MM.1S (cell line): ENCODE data around the gene PROK2.

Experiments used
- DNase-seq: peaks from one replicate; pipeline ENCODE4 v3.0.0-alpha.2; 2015
- H2AFZ ChIP-seq: fragments of 300-600 bp; sonication (generic); 2 replicates; pipeline ENCODE4 v1.6.0; 2016; ENCODE audit warnings: antibody characterized with exemption, low read length
- H3F3A ChIP-seq: fragments of 300-600 bp; sonication (generic); 2 replicates; pipeline ENCODE4 v1.6.1; 2016; ENCODE audit warnings: mild to moderate bottlenecking, antibody characterized with exemption, low read length, moderate library complexity, mixed read lengths; ENCODE audit not compliant: insufficient read depth
- H3K27ac ChIP-seq: fragments of 300-600 bp; sonication (generic); 2 replicates; pipeline ENCODE4 v1.5.1; 2016; ENCODE audit warnings: mild to moderate bottlenecking, low read length
- H3K27me3 ChIP-seq: fragments of 300-600 bp; sonication (generic); replicated peaks from 2 replicates; pipeline ENCODE4 v1.6.0; 2016; ENCODE audit warnings: low read length; ENCODE audit not compliant: insufficient read depth
- H3K36me3 ChIP-seq: fragments of 300-600 bp; sonication (generic); replicated peaks from 2 replicates; pipeline ENCODE4 v1.6.1; 2016; ENCODE audit warnings: mild to moderate bottlenecking, low read length, mixed read lengths; ENCODE audit not compliant: insufficient read depth
- H3K4me1 ChIP-seq: fragments of 300-600 bp; sonication (generic); 2 replicates; pipeline ENCODE4 v1.6.1; 2016; ENCODE audit warnings: low read length, mixed read lengths
- H3K4me2 ChIP-seq: fragments of 300-600 bp; sonication (generic); 2 replicates; pipeline ENCODE4 v1.6.0; 2016; ENCODE audit warnings: low read depth, low read length
- H3K4me3 ChIP-seq: fragments of 300-600 bp; sonication (generic); 2 replicates; pipeline ENCODE4 v1.5.1; 2016; ENCODE audit warnings: low read length, mixed read lengths
- H3K79me2 ChIP-seq: fragments of 300-600 bp; sonication (generic); 2 replicates; pipeline ENCODE4 v1.6.1; 2016; ENCODE audit warnings: mixed run types, low read length, mixed read lengths
- H3K9ac ChIP-seq: fragments of 300-600 bp; sonication (generic); 2 replicates; pipeline ENCODE4 v1.6.1; 2016; ENCODE audit warnings: low read length, mixed read lengths
- H3K9me2 ChIP-seq: fragments of 300-600 bp; sonication (generic); replicated peaks from 2 replicates; pipeline ENCODE4 v1.6.1; 2016; ENCODE audit warnings: mild to moderate bottlenecking, low read length, mixed read lengths; ENCODE audit not compliant: insufficient read depth
- H3K9me3 ChIP-seq: fragments of 300-600 bp; sonication (generic); replicated peaks from 2 replicates; pipeline ENCODE4 v1.6.1; 2016; ENCODE audit warnings: mild to moderate bottlenecking, low read length, mixed read lengths; ENCODE audit not compliant: insufficient read depth
- H4K20me1 ChIP-seq: fragments of 300-600 bp; sonication (generic); 2 replicates; pipeline ENCODE4 v1.6.1; 2016; ENCODE audit warnings: mild to moderate bottlenecking, low read length, moderate library complexity, mixed read lengths; ENCODE audit not compliant: insufficient read depth
- CTCF ChIP-seq: fragments of 300-600 bp; sonication (generic); IDR thresholded peaks from 2 replicates; pipeline ENCODE4 v1.5.1; 2016; ENCODE audit warnings: antibody characterized with exemption, low read length, mixed read lengths
- EZH2 ChIP-seq: fragments of 300-600 bp; sonication (generic); optimal IDR thresholded peaks from 2 replicates; pipeline ENCODE3; 2017; ENCODE audit warnings: low read depth, mild to moderate bottlenecking, antibody characterized with exemption, low read length, mixed read lengths
- EZH2phosphoT487 ChIP-seq: fragments of 300-600 bp; sonication (generic); IDR thresholded peaks from 2 replicates; pipeline ENCODE4 v1.6.1; 2018; ENCODE audit warnings: antibody characterized with exemption, low read length

Gene PROK2

DNA sequence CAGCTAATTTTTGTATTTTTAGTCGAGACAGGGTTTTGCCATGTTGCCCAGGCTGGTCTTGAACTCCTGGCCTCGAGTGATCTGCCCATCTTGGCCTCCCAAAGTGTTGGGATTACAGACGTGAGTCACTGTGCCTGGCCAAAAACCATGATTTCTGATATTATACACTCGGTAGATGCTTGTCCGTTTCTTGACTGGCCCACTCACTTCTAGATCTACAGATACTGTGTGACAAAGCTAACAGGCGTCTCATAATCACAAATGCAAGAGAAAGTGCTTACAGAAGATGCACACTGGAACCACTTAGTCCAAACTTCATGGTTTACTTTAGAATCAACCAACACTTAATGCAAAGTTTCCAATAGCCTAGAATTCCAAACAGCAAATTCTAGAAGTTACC is 8.4 kb downstream of the PROK2 start:
- Histone ChIP-seq H4K20me1 (no peaks in the 10 kb centered on the region), H2AFZ (no peak overlapping the region), H3K9ac (no peak overlapping the region), H3K79me2 (no peaks in the 10 kb centered on the region), H3K36me3 (no peaks in the 10 kb centered on the region), H3K4me2 (no peak overlapping the region), H3K9me2 (no peaks in the 10 kb centered on the region), H3K27ac (no peak overlapping the region), H3K9me3 (no peaks in the 10 kb centered on the region), H3K4me1 (no peaks in the 10 kb centered on the region), H3K27me3 (no peaks in the 10 kb centered on the region), H3K4me3 (no peak overlapping the region), H3F3A (no peaks in the 10 kb centered on the region)
- DNase-seq, result no peak
- TF ChIP-seq EZH2, result no peak
- TF ChIP-seq EZH2phosphoT487, result no peak
- TF ChIP-seq CTCF, result no peak

GRCh38 chr3:71771884-71772283 is 13.1 kb downstream of the PROK2 start:
- H3F3A ChIP-seq, result no peaks in the 10 kb centered on the region
- no peak overlapping the region for H3K9ac ChIP-seq
- no peaks in the 10 kb centered on the region for H3K79me2 ChIP-seq
- H3K27ac ChIP-seq, result no peak overlapping the region
- TF ChIP-seq CTCF, result no peak
- no peak for TF ChIP-seq EZH2phosphoT487
- no peak for TF ChIP-seq EZH2
- H3K4me2 ChIP-seq, result no peak overlapping the region
- H3K36me3 ChIP-seq, result no peaks in the 10 kb centered on the region
- no peaks in the 10 kb centered on the region for H3K4me1 ChIP-seq
- no peak overlapping the region for H2AFZ ChIP-seq
- H3K27me3 ChIP-seq, result no peaks in the 10 kb centered on the region
- no peaks in the 10 kb centered on the region for H4K20me1 ChIP-seq
- no peak overlapping the region for H3K4me3 ChIP-seq
- no peaks in the 10 kb centered on the region for H3K9me2 ChIP-seq
- no peaks in the 10 kb centered on the region for H3K9me3 ChIP-seq
- DNase-seq, result no peak

DNA sequence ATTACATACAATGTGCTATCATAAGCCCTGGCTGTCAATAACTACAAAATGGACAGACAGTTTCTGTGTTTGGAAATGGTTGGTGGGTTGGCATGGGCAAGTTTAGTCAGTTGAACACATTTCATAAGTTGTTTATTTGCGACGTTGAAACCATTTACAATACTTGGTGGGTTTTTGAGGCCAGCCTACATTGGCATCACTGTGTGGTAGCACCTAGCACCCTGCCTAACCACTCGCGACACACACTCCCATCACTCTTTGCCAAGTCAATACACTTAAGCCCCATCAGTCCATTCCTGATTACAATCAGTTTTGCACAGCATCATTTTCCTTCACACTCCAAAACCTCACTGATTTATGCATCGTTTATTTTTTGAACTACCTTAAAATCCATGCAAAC is 13.8 kb downstream of the PROK2 start:
- H3K9me2 ChIP-seq, result no peaks in the 10 kb centered on the region
- no peaks in the 10 kb centered on the region for H3K36me3 ChIP-seq
- no peaks in the 10 kb centered on the region for H3K9me3 ChIP-seq
- no peaks in the 10 kb centered on the region for H4K20me1 ChIP-seq
- no peaks in the 10 kb centered on the region for H3K27me3 ChIP-seq
- DNase-seq, result no peak
- H2AFZ ChIP-seq, result no peak overlapping the region
- H3K4me2 ChIP-seq, result no peak overlapping the region
- H3F3A ChIP-seq, result no peaks in the 10 kb centered on the region
- no peak overlapping the region for H3K4me3 ChIP-seq
- no peak for TF ChIP-seq EZH2phosphoT487
- no peak overlapping the region for H3K27ac ChIP-seq
- H3K9ac ChIP-seq, result no peak overlapping the region
- no peaks in the 10 kb centered on the region for H3K4me1 ChIP-seq
- H3K79me2 ChIP-seq, result no peaks in the 10 kb centered on the region

DNA sequence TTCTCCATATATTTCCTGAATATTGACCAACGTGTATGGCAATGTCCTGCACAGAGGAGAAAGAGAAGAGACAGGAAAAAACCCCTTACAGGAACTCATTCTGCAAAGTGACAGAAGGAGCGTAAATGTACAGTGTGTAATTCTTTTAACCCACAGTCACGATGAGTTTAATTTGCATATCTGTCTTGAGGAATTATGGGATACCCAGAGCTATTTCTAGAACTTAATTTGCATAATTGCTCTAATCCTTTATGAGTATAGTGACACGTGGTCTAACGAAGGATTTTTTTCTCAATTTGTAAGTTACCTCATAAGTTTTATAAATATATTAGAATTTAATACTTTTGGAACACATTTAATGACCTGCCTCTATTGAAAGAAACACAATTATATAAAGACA is 21.5 kb downstream of the PROK2 start:
- no peak for DNase-seq
- H3F3A ChIP-seq, result no peaks in the 10 kb centered on the region
- H3K79me2 ChIP-seq, result no peaks in the 10 kb centered on the region
- no peaks in the 10 kb centered on the region for H3K36me3 ChIP-seq
- no peak overlapping the region for H3K4me3 ChIP-seq
- H3K9me3 ChIP-seq, result no peaks in the 10 kb centered on the region
- H2AFZ ChIP-seq, result no peak overlapping the region
- H4K20me1 ChIP-seq, result no peaks in the 10 kb centered on the region
- TF ChIP-seq CTCF, result no peak
- TF ChIP-seq EZH2, result no peak
- TF ChIP-seq EZH2phosphoT487, result no peak
- H3K27me3 ChIP-seq, result no peaks in the 10 kb centered on the region
- no peak overlapping the region for H3K9ac ChIP-seq
- H3K27ac ChIP-seq, result no peak overlapping the region
- no peaks in the 10 kb centered on the region for H3K9me2 ChIP-seq
- H3K4me1 ChIP-seq, result no peaks in the 10 kb centered on the region
- no peak overlapping the region for H3K4me2 ChIP-seq
